GM18861 (cell line): ENCODE results near the gene DTNA.

Experiments
- ATAC-seq: cut with Tn5 transposase; IDR thresholded peaks from one replicate; pipeline ENCODE4 v1.9.1; 2021; ENCODE audit not compliant: unreplicated experiment

The DTNA gene

GRCh38 chr18:34805103-34805877, 95.2 kb downstream of the DTNA start:
- ATAC-seq: no peak

- no peak for ATAC-seq
Measured at GRCh38 chr18:34805878-34806351, 95.8 kb downstream of the DTNA start.

GRCh38 chr18:34806527-34806926, 96.4 kb downstream of the DTNA start:
- ATAC-seq: no peak

GRCh38 chr18:34807106-34807796, 97.2 kb downstream of the DTNA start:
- ATAC-seq: no peak

- ATAC-seq: no peak
Measured at GRCh38 chr18:34808389-34808788, 98.3 kb downstream of the DTNA start.

DNA sequence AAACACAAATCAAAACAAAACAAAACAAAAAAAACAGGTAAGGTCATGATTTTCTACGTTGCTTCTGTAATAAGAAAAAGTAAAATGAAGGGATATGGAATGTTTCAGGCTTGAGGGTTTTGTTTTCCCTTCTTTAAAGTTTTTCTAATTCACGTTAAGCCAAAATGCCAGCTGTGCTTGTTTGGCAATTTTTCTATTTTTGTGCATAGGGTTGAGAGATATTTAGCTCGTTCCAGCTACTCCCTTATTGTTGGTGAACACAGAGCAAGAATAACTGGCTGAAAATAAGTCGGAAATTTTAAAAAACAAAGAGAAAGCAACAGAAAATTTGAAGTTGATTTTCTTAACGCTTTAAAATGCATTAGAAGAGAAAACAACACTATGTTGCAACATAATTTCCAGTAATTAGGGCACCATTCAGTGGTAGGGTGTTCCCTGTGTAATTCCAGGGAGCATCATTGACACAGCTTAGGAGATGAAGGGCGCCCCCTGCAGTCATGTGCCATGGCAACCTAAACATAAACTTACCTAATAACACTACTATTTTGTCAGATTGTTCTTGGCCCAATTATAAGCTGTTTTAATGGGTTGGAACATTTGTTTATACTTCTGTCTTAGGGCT, 99.5 kb downstream of the DTNA start:
- no peak for ATAC-seq

- no peak for ATAC-seq
Measured at GRCh38 chr18:34816183-34816582, 106.1 kb downstream of the DTNA start.

- no peak for ATAC-seq
Measured at GRCh38 chr18:34817636-34818035, 107.5 kb downstream of the DTNA start.

GRCh38 chr18:34818064-34818463, 108.0 kb downstream of the DTNA start:
- ATAC-seq: no peak

- ATAC-seq: no peak
Measured at GRCh38 chr18:34820360-34821065, 110.4 kb downstream of the DTNA start.

DNA sequence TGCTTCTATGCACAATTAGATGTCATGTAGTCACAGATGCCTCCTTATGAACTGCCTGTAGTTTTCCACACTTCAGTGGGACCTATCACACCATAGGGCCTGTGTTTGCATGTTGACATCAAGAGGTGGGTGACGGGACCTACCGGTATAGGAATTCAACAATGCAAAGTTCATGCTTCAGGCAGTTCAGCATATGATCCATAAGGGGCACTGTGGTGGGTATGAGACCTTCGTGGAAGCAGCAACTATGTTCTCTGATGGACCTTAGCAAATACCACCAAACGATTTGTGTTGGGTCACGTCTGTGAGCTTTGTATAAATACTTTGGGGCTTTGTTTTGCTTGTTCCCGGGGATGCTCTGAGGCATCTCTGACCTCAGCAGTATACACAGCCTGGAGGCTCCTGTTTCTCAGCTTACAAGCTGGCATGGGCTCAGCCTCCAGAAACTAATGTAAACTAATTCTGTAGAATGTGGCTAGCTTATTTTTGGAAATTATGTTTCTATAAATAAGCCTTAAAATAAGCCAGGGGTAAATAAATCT, 111.6 kb downstream of the DTNA start:
- no peak for ATAC-seq

- no peak for ATAC-seq
Measured at GRCh38 chr18:34828093-34828492, 118.0 kb downstream of the DTNA start.

DNA sequence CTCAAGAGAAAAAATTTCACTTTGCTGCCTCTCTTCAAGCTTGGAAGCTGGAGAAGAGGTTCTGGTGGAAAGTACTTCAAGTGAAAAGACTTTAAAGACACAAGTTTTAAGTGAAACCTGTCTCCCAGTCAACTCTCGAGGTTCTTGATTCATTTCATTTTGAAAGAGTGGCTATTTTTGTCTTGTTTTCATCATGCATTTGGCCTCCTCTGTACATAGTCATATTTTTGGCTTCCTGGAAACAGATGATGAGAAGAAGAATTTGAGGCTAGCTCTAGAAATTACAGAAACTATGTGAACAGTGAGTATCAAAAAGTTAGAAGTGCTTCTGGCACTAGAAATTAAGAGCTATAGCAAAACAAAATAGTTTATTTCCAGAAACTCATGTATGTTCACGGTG, 124.8 kb downstream of the DTNA start:
- ATAC-seq: no peak

GRCh38 chr18:34835466-34835865, 125.4 kb downstream of the DTNA start:
- ATAC-seq: no peak

DNA sequence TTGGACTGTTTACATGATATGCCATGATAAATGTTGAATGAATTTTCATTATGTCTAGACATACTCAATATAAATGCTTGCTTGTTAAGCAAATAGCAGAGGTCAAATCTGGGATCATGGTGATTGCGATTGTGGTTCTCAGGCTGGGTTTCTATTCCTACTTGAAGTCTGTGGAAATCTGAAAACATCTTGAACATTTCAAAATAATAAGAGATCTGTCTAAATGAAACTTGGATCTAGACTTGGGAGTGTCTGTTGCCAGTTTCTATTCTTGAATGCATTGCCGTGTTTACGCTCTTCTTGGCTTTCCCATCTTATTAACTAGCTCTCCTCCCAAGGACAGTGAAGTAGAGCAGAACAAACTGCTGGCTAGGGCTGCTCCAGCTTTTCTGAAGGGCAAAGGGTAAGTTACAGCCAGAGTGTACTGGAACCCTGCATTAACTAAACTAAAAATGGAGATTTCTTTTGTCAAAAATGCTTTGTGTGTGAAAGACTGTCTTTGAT, 127.7 kb downstream of the DTNA start:
- no peak for ATAC-seq

- ATAC-seq: no peak
Measured at GRCh38 chr18:34838669-34839068, 128.6 kb downstream of the DTNA start.

GRCh38 chr18:34840256-34840826, 130.2 kb downstream of the DTNA start:
- ATAC-seq: no peak

DNA sequence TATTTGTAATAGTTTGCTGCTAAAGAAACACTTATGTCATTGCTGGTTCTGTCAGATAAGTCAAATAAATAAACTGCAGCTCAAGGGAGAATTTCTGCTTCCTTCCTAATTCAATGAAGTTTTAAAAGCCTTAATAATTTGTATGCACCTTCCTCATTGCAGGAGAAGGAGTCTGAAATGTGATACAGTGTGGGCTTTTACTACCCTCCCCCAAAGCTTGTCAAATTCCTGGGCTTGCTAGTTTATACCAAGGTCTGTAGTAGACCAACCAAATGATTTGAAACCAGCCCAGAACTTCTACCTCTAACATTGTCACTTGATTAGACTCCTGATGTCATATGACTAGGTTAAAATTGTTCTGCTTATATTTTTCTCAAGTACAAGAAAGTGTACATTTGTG, 131.8 kb downstream of the DTNA start:
- no peak for ATAC-seq

DNA sequence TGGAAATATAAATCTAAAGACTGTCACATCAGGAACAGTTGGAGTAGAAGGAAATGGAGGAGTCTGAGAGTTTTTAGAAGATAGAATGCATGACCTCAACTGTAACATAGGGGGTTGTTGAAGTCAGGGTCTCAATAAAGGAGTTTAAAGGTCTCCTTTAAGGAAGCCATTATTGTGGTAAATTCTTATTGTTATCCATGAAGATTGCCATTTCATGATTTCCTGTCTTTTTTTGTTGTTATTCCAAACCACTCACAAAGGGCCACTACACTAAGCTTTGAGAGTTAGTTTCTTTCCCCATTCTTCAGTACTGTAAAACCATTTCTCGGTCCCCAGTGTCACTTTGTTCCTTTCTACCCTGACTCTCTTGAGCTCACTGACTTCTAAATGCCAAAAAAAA, 134.0 kb downstream of the DTNA start:
- ATAC-seq: no peak

- no peak for ATAC-seq
Measured at GRCh38 chr18:34844732-34845459, 134.8 kb downstream of the DTNA start.
